GM12878 (cell line): ENCODE data around the gene KRT4. TPM values are rescaled to one million over a fixed set of nuclear protein-coding genes. Genes with fewer than 3 reads are reported as not detected.

Experiments
- ATAC-seq: fragments of 200-7000 bp; cut with Tn5 transposase; 3 replicates; pipeline ENCODE4 v1.9.1; 2020; ENCODE audit warnings: mild to moderate bottlenecking, moderate library complexity
- BruUV-seq: library from RNA; stranded (reverse); fragments of 400-500 nt; replicated peaks from 2 replicates; lab custom pipeline; 2021; lab: Mats Ljungman, UMichigan
- CTCF ChIA-PET: fragments of 300-600 bp; sonication (Branson Sonifier 250); formaldehyde crosslinking; extraction: SDS; loops from one replicate; lab custom pipeline; 2021; ENCODE audit warnings: inconsistent platforms; lab: Yijun Ruan, JAX
- POLR2A ChIA-PET: fragments of 350-600 bp; formaldehyde crosslinking; extraction: SDS; loops from one replicate; lab custom pipeline; 2021; ENCODE audit warnings: inconsistent platforms; lab: Charles Lee
- RAD21 ChIA-PET: fragments of 300-600 bp; sonication (Branson Sonifier 250); formaldehyde crosslinking; loops from one replicate; lab custom pipeline; 2023; ENCODE audit warnings: antibody characterized with exemption; ENCODE audit not compliant: unreplicated experiment; lab: Charles Lee
- SMC1A ChIA-PET: fragments of 300-600 bp; sonication (Branson Sonifier 250); formaldehyde crosslinking; loops from one replicate; lab custom pipeline; 2023; ENCODE audit not compliant: unreplicated experiment, uncharacterized antibody; lab: Charles Lee
- DNase-seq: peaks from one replicate; pipeline ENCODE4 v3.0.0-alpha.2; 2011; ENCODE audit warnings: low read depth, low spot score
- FAIRE-seq: peaks from 3 replicates; lab custom pipeline; 2011; peaks lifted over from hg19 to GRCh38; lab: Jason Lieb, UNC
- H2AFZ ChIP-seq: 2 replicates; pipeline ENCODE4 v1.6.0; 2011; ENCODE audit warnings: low read depth, low read length, control low read depth; ENCODE audit not compliant: control insufficient read depth
- H3K27ac ChIP-seq: 2 replicates; pipeline ENCODE4 v1.5.1; 2011; ENCODE audit warnings: control low read depth; ENCODE audit not compliant: control insufficient read depth, insufficient read depth
- H3K27me3 ChIP-seq, 2 experiments: replicated peaks in 1 of 2; 2 replicates each; pipeline versions ENCODE4 v1.6.0 to v1.6.1; 2011; ENCODE audit warnings: low read length in 1 of 2; ENCODE audit not compliant: control insufficient read depth in 2 of 2, insufficient read depth in 2 of 2
- H3K36me3 ChIP-seq, 2 experiments: 2 replicates each; pipeline ENCODE4 v1.5.1; 2011; ENCODE audit warnings: low read length in 1 of 2; ENCODE audit not compliant: control insufficient read depth in 2 of 2, insufficient read depth in 2 of 2
- H3K4me1 ChIP-seq: 2 replicates; pipeline ENCODE4 v1.6.1; 2011; ENCODE audit warnings: mild to moderate bottlenecking, low read length, moderate library complexity, mixed read lengths; ENCODE audit not compliant: control insufficient read depth, insufficient read depth
- H3K4me2 ChIP-seq: 2 replicates; pipeline ENCODE4 v1.6.0; 2011; ENCODE audit warnings: control low read depth; ENCODE audit not compliant: control insufficient read depth, insufficient read depth
- H3K4me3 ChIP-seq: fragments of 200-600 bp; sonication (generic); 2 replicates; pipeline ENCODE4 v1.5.1; 2016
- H3K79me2 ChIP-seq: 2 replicates; pipeline ENCODE4 v1.6.0; 2011; ENCODE audit warnings: low read length; ENCODE audit not compliant: control insufficient read depth, insufficient read depth
- H3K9ac ChIP-seq: 2 replicates; pipeline ENCODE4 v1.8.0; 2011; ENCODE audit warnings: low read length, control low read depth, mixed read lengths; ENCODE audit not compliant: control insufficient read depth, insufficient read depth
- H3K9me3 ChIP-seq: replicated peaks from 3 replicates; pipeline ENCODE4 v1.5.1; 2011; ENCODE audit warnings: mild to moderate bottlenecking, low read length; ENCODE audit not compliant: control insufficient read depth, insufficient read depth
- H4K20me1 ChIP-seq: 2 replicates; pipeline ENCODE4 v1.6.0; 2011; ENCODE audit not compliant: control insufficient read depth, insufficient read depth
- E2F8 ChIP-seq: fragments of 450-650 bp; IDR thresholded peaks from 2 replicates; pipeline ENCODE4 v1.6.1; 2018; ENCODE audit warnings: mild to moderate bottlenecking, low read depth, moderate library complexity; ENCODE audit not compliant: partially characterized antibody
- HDAC2 ChIP-seq: fragments of 200-600 bp; sonication (generic); IDR thresholded peaks from 2 replicates; pipeline ENCODE4 v1.6.1; 2017
- MTA2 ChIP-seq: fragments of 450-650 bp; IDR thresholded peaks from 2 replicates; pipeline ENCODE4 v1.6.1; 2016; ENCODE audit warnings: low read depth, mild to moderate bottlenecking, moderate library complexity
- NFIC ChIP-seq: IDR thresholded peaks from 2 replicates; pipeline ENCODE4 v1.6.1; 2012; ENCODE audit warnings: low read depth, mild to moderate bottlenecking, inconsistent platforms, low read length, moderate library complexity
- SRF ChIP-seq, 2 experiments: IDR thresholded peaks; 2 replicates each; pipeline ENCODE4 v1.6.1; 2011; ENCODE audit warnings: low read depth in 2 of 2, low read length in 2 of 2, mild to moderate bottlenecking in 1 of 2, moderate library complexity in 1 of 2
- ZNF592 ChIP-seq: fragments of 450-650 bp; IDR thresholded peaks from 2 replicates; pipeline ENCODE4 v1.6.1; 2017; ENCODE audit warnings: mild to moderate bottlenecking, moderate library complexity
- WGBS: methylation state at CpG from one replicate; pipeline ENCODE4 v1.1.6; 2016; ENCODE audit warnings: low lambda C conversion rate; ENCODE audit not compliant: insufficient replicate concordance, insufficient coverage; ENCODE audit errors: missing lambda C conversion rate; 5-methylcytosine and 5-hydroxymethylcytosine counted together
- in situ Hi-C: fragments of 300-500 bp; cut with MboI; formaldehyde crosslinking; loops from 9 replicates; pipeline ENCODE4 v1.14.3; 2018; ENCODE audit warnings: mixed read lengths
- intact Hi-C: fragments of 100-400 bp; cut with micrococcal nuclease; formaldehyde crosslinking; loops from one replicate; pipeline ENCODE4 v1.14.2; 2022; ENCODE audit not compliant: unreplicated experiment
- polyA plus RNA-seq, 11 experiments: library from polyadenylated mRNA; depleted of rRNA in 4 of 11; unstranded in 6 of 11; stranded (reverse) in 5 of 11; fragments of >200 nt; fragmentation: Nextera tagmentation in 4 of 11; fragmentation: Illumina TruSeq in 1 of 11; extraction: Ambion mirVana in 4 of 11; extraction: Trizol in 1 of 11; gene quantifications; 1 replicate in 1 of 11; 2 replicates in 10 of 11; pipeline versions ENCODE4 v1.2.1 to v1.2.3, GENCODE V29; 2011 to 2016; ENCODE audit warnings: inconsistent platforms in 2 of 11, missing spikeins in 2 of 11, low read depth in 1 of 11
- total RNA-seq, 4 experiments: library from RNA; depleted of rRNA in 3 of 4; stranded (reverse); fragments of >200 nt in 3 of 4; fragmentation: Illumina TruSeq in 1 of 4; extraction: Trizol in 1 of 4; gene quantifications; 2 replicates each; pipeline versions ENCODE4 v1.2.1 to v1.2.3, GENCODE V29; 2013 to 2021

Gene KRT4
- total and polyA plus RNA-seq, 10 of the 15 experiments (the other 5 are each of a cell fraction or from before 2014, with no cell fraction given), result not detected

GRCh38 chr12:52851787-52852186 lies 37.9 kb upstream of the KRT4 start:
- RAD21 ChIA-PET, result no interaction called here
- Histone ChIP-seq H3K4me1 (no peaks in the 10 kb centered on the region), H3K79me2 (no peaks in the 10 kb centered on the region), H3K9ac (no peak overlapping the region), H3K27ac (no peak overlapping the region), H3K4me3 (no peak overlapping the region), H3K9me3 (no peaks in the 10 kb centered on the region), H3K36me3 (no peaks in the 10 kb centered on the region), H3K4me2 (no peak overlapping the region), H2AFZ (no peak overlapping the region), H3K27me3 (peaks cover 0 to 2% of the 10 kb centered on the region in 2 experiments; a peak in 3 of 4 replicates)
- intact Hi-C loops, result no loop called here
- CTCF ChIA-PET, result no interaction called here
- ATAC-seq (no peak), FAIRE-seq (no peak)
- in situ Hi-C loops, result no loop called here
- SMC1A ChIA-PET, result no interaction called here
- TF ChIP-seq MTA2 (no peak), E2F8 (no peak), HDAC2 (no peak)
- TF ChIP-seq, all 136 proteins: peak for 0
- no peaks in the 10 kb centered on the region for H4K20me1 ChIP-seq
- no peak for DNase-seq
- POLR2A ChIA-PET, result no interaction called here
- BruUV-seq, result no TSS peak

- WGBS, result 10% methylated on average over 5 of the region's 5 CpGs
- ChIA-PET SMC1A (no interaction called here), CTCF (no interaction called here), POLR2A (no interaction called here), RAD21 (no interaction called here)
- no peak for FAIRE-seq
- no peaks in the 10 kb centered on the region for H3K9me3 ChIP-seq
- intact Hi-C loops, result no loop called here
- H3K4me3 ChIP-seq, result no peak overlapping the region
- peaks cover 0 to 2% of the 10 kb centered on the region in 2 experiments; a peak in 3 of 4 replicates for H3K27me3 ChIP-seq
- no peak for TF ChIP-seq NFIC
- no peak for TF ChIP-seq ZNF592
- no peak for TF ChIP-seq SRF (IDR thresholded peaks at IDR 0.05; ENCODE audit: low read depth in 2 of 2, low read length in 2 of 2)
- in situ Hi-C loops, result no loop called here
- H3K4me2 ChIP-seq, result no peak overlapping the region
- no peak for DNase-seq
- no peaks in the 10 kb centered on the region for H3K4me1 ChIP-seq
- no peaks in the 10 kb centered on the region for H4K20me1 ChIP-seq
- no peaks in the 10 kb centered on the region for H3K36me3 ChIP-seq
- no peak overlapping the region for H3K27ac ChIP-seq
- no peak for ATAC-seq
- H3K9ac ChIP-seq, result no peak overlapping the region
- H3K79me2 ChIP-seq, result no peaks in the 10 kb centered on the region
- no peak overlapping the region for H2AFZ ChIP-seq
- no TSS peak for BruUV-seq
Observed at GRCh38 chr12:52850681-52851080, 36.8 kb upstream of the KRT4 start.
